ENCODE measurements around the gene ZNF28.
"Not testable (repeated sequence)": the region's sequence is repeated elsewhere in the genome, so short reads cannot be mapped to it uniquely, and the experiment has no call there.

Gene ZNF28

DNA sequence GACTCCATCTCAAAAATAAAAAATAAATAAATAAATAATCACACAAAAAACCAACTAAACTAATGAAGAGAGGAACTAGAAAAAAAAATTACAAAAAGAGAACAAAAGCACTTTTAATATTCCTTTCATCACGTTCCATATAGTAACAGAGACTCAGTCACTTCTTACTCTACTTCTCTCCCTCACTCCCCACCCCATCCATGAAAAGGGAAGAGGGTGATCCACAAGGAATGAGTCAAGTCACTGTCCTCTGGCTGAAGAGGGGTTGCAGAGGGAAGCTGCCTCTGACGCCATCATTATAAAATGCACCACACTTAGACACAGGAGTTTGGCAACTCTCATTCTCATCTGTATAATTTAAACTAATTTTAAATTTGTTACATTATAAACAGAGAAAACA lies 38.6 kb downstream of the ZNF28 start:
- DNase-seq = not testable (repeated sequence)

DNA sequence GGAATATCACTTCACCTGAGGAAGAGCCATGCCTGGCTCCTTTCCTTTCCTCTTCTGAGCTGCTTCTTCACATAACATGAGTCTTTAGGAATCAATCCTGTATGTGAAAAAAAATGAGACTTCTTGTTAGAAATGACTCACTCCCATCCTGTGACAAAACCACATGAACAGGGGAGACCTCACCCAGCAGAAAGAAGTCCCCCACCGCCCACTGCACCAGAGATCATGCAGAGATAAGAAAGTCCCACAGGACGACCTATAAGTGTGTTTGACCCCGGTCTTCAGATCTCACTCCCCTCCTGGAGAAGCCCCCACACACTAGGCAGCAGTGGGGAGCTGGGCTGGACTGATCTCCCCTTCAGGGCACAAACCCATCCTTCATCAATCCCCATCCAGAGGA lies 42.6 kb downstream of the ZNF28 start:
- DNase-seq = no peak

DNA sequence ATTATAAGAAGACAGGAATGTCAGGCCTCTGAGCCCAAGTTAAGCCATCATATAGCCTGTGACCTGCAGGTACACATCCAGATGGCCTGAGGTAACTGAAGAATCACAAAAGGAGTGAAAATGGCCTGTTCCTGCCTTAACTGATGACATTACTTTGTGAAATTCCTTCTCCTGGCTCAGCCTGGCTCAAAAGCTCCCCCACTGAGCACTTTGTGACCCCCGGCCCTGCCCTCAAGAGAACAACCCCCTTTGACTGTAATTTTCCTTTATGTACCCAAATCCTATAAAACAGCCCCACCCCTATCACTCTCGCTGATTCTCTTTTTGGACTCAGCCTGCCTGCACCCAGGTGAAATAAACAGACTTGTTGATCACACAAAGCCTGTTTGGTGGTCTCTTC lies 65.0 kb downstream of the ZNF28 start:
- DNase-seq = not testable (repeated sequence)

DNA sequence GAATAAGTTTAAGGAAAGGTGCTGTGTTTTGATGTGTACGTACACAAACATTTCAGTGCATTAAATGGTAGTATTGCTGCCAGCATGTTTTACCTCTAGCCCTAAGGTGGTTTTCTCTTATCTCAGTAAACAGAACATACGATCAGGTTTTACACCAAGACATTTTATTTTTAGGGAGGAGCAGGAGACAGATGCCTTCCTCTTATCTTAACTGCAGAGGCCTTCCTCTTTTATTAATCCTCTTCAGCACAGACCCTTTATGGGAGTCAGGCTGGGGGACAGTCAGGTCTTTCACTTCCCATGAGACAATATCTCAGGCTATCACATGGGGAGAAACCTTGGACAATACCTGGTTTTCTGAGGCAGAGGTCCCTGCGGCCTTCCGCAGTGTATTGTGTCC lies 71.7 kb downstream of the ZNF28 start:
- DNase-seq = no peak

DNA sequence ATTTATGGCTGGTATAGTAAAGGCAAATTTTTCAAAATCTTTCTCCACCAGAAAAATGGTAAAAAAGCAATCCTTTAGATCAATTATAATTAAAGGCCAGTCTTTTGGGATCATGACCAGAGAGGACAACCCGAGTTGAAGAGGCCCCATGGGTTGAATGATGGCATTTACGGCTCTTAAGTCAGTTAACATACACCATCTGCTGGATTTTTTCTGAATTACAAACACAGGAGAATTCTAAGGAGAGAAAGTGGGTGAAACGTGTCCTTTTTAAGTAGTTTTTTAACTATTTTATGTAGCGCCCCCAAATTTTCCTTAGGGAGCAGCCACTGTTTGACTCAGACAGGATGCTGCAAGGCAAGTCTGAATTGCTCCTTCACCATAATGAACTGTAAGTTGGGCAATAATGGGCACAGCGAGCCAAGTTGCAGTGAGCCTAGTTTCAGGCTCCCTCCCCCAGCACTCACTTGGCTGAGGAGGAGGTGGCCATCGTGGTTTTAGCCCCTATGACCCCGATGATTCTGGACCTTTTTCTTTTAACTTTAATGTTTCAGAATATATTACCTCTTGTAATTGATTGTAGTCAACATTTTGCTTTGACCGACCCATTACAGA lies 73.0 kb downstream of the ZNF28 start:
- peak in 1 of 58 donors; percentile 0 for DNase-seq
